OCI-LY1 (cell line): Measurements from ENCODE around the gene SP140.

Experiments
- H2AFZ ChIP-seq: fragments of 200-600 bp; sonication (generic), shearing (Covaris generic); 2 replicates; pipeline ENCODE4 v1.6.0; 2014; ENCODE audit warnings: antibody characterized with exemption, mild to moderate bottlenecking, low read length
- H3F3A ChIP-seq: fragments of 200-600 bp; sonication (generic), shearing (Covaris generic); 2 replicates; pipeline ENCODE4 v1.6.0; 2014; ENCODE audit warnings: mild to moderate bottlenecking, antibody characterized with exemption, low read length, moderate library complexity; ENCODE audit not compliant: insufficient read depth
- H3K27ac ChIP-seq: fragments of 200-600 bp; sonication (generic); 2 replicates; pipeline ENCODE4 v1.5.1; 2014; ENCODE audit warnings: low read length, mixed run types, mild to moderate bottlenecking, low read depth; ENCODE audit not compliant: poor library complexity, severe bottlenecking
- H3K27me3 ChIP-seq: fragments of 200-600 bp; sonication (generic); 2 replicates; pipeline ENCODE4 v1.6.0; 2014; ENCODE audit warnings: antibody characterized with exemption, mild to moderate bottlenecking, low read length, moderate library complexity; ENCODE audit not compliant: insufficient read depth
- H3K36me3 ChIP-seq: fragments of 200-600 bp; sonication (generic); 2 replicates; pipeline ENCODE4 v1.6.1; 2014; ENCODE audit warnings: mild to moderate bottlenecking, antibody characterized with exemption, low read length, moderate library complexity, mixed read lengths; ENCODE audit not compliant: insufficient read depth
- H3K4me1 ChIP-seq: fragments of 200-600 bp; sonication (generic); 2 replicates; pipeline ENCODE4 v1.5.1; 2014; ENCODE audit warnings: mild to moderate bottlenecking, low read length, moderate library complexity; ENCODE audit not compliant: insufficient read depth, severe bottlenecking
- H3K4me2 ChIP-seq: fragments of 200-600 bp; sonication (generic), shearing (Covaris generic); 2 replicates; pipeline ENCODE4 v1.6.1; 2014; ENCODE audit warnings: low read length
- H3K4me3 ChIP-seq: fragments of 200-600 bp; sonication (generic); 2 replicates; pipeline ENCODE4 v1.5.1; 2014; ENCODE audit warnings: low read length, low read depth, mild to moderate bottlenecking, mixed read lengths; ENCODE audit not compliant: poor library complexity, severe bottlenecking
- H3K79me2 ChIP-seq: fragments of 200-600 bp; shearing (Covaris generic); 2 replicates; pipeline ENCODE4 v1.6.1; 2016; ENCODE audit warnings: mixed run types, low read length, mixed read lengths; ENCODE audit not compliant: insufficient read depth
- H3K9ac ChIP-seq: fragments of 200-600 bp; sonication (generic), shearing (Covaris generic); 2 replicates; pipeline ENCODE4 v1.6.1; 2014; ENCODE audit warnings: mild to moderate bottlenecking, low read length, mixed read lengths
- H3K9me2 ChIP-seq: fragments of 200-600 bp; sonication (generic), shearing (Covaris generic); 2 replicates; pipeline ENCODE4 v1.6.1; 2014; ENCODE audit warnings: low read depth, mild to moderate bottlenecking, low read length, mixed read lengths
- H3K9me3 ChIP-seq: fragments of 200-600 bp; shearing (Covaris generic); 2 replicates; pipeline ENCODE4 v1.6.1; 2014; ENCODE audit warnings: low read length, mixed read lengths
- H4K20me1 ChIP-seq: fragments of 200-600 bp; sonication (generic), shearing (Covaris generic); 2 replicates; pipeline ENCODE4 v1.6.0; 2016; ENCODE audit warnings: mild to moderate bottlenecking, low read length; ENCODE audit not compliant: insufficient read depth
- CTCF ChIP-seq: fragments of 200-600 bp; sonication (generic), shearing (Covaris generic); IDR thresholded peaks from 2 replicates; pipeline ENCODE4 v1.5.1; 2017; ENCODE audit warnings: mild to moderate bottlenecking, antibody characterized with exemption, low read length, moderate library complexity, mixed read lengths
- EZH2 ChIP-seq: fragments of 200-600 bp; sonication (generic), shearing (Covaris generic); IDR thresholded peaks from 2 replicates; pipeline ENCODE4 v1.8.0; 2017; ENCODE audit warnings: borderline replicate concordance, mixed run types, mild to moderate bottlenecking, antibody characterized with exemption, low read length, moderate library complexity, mixed read lengths

Gene SP140

GRCh38 chr2:230225486-230225885, at the start of gene SP140:
TSS of gene SP140 (plus strand) at chr2:230225736. CDS start at chr2:230225845, 109 bp downstream.
- no peaks in the 10 kb centered on the region for H3K27me3 ChIP-seq
- TF ChIP-seq CTCF (no peak; the same call in 1 of the 2 replicates), EZH2 (no peak)

GRCh38 chr2:230176996-230177395, 48.5 kb upstream of the SP140 start:
- Histone ChIP-seq H3K27me3 (no peaks in the 10 kb centered on the region), H3K9me2 (no peaks in the 10 kb centered on the region), H3K27ac (no peak overlapping the region), H3K4me1 (no peaks in the 10 kb centered on the region), H3K9ac (no peak overlapping the region), H4K20me1 (no peaks in the 10 kb centered on the region), H3K4me3 (no peak overlapping the region), H3K9me3 (no peaks in the 10 kb centered on the region), H3K79me2 (no peaks in the 10 kb centered on the region), H3F3A (no peaks in the 10 kb centered on the region), H3K4me2 (no peak overlapping the region), H3K36me3 (peaks cover 86% of the 10 kb centered on the region), H2AFZ (no peak overlapping the region)
- TF ChIP-seq CTCF: no peak
- no peak for TF ChIP-seq EZH2

More at GRCh38 chr2:230225486-230225885, at the start of gene SP140:
- Histone ChIP-seq H3K79me2 (peaks cover 10% of the 10 kb centered on the region), H2AFZ (no peak within 1 kb of the TSS), H3K4me3 (peak within 1 kb of the TSS; percentile 65), H3K9me3 (peaks cover 6% of the 10 kb centered on the region; the same call in 1 of the 2 replicates), H3K36me3 (peaks cover 9% of the 10 kb centered on the region), H3K4me1 (peaks cover 80% of the 10 kb centered on the region), H3K9ac (peak within 1 kb of the TSS; percentile 68), H3K4me2 (peak within 1 kb of the TSS; percentile 85), H3F3A (0 out of 2 replicates have a peak, but pooled peaks cover 4% of the 10 kb centered on the region), H3K9me2 (no peaks in the 10 kb centered on the region), H3K27ac (peak within 1 kb of the TSS; percentile 95), H4K20me1 (no peaks in the 10 kb centered on the region)

GRCh38 chr2:230178546-230179485, 46.7 kb upstream of the SP140 start:
- H3K36me3 ChIP-seq: peaks cover 96% of the 10 kb centered on the region

More at GRCh38 chr2:230178546-230179485, 46.7 kb upstream of the SP140 start:
- Histone ChIP-seq H3K4me2 (no peak overlapping the region), H3K4me3 (no peak overlapping the region), H2AFZ (no peak overlapping the region), H3K79me2 (no peaks in the 10 kb centered on the region), H3K9me2 (no peaks in the 10 kb centered on the region), H3K4me1 (no peaks in the 10 kb centered on the region), H3K27me3 (no peaks in the 10 kb centered on the region), H3K9ac (no peak overlapping the region), H3K9me3 (no peaks in the 10 kb centered on the region), H3K27ac (no peak overlapping the region), H4K20me1 (no peaks in the 10 kb centered on the region), H3F3A (no peaks in the 10 kb centered on the region)
- TF ChIP-seq EZH2 (no peak), CTCF (no peak)
